Sigmoid colon (tissue), 7 donors: Measurements from ENCODE around the gene UBQLN4. TPM values are rescaled to one million over a fixed set of nuclear protein-coding genes. Genes with fewer than 3 reads are reported as not detected.

Experiments used
- DNase-seq: peaks from one replicate; pipeline ENCODE4 v3.0.0-alpha.2; 2019
- H3K27ac ChIP-seq, 4 donors: fragments of 200-600 bp; sonication (generic); one replicate each; pipeline ENCODE4 v1.5.1; 2016 to 2019; ENCODE audit warnings: mild to moderate bottlenecking in 1 of 4
- H3K27me3 ChIP-seq, 3 donors: fragments of 200-600 bp; sonication (generic); one replicate each; pipeline ENCODE4 v1.5.1; 2019; ENCODE audit warnings: mild to moderate bottlenecking in 1 of 3
- H3K36me3 ChIP-seq, 4 donors: fragments of 200-600 bp; sonication (generic); one replicate each; pipeline ENCODE4 v1.5.1; 2016 to 2019
- H3K4me1 ChIP-seq, 4 donors: fragments of 200-600 bp; sonication (generic); one replicate each; pipeline ENCODE4 v1.5.1; 2017 to 2019
- H3K4me3 ChIP-seq, 4 donors: fragments of 200-600 bp; sonication (generic); one replicate each; pipeline ENCODE4 v1.5.1; 2017 to 2019; ENCODE audit warnings: mild to moderate bottlenecking in 2 of 4, moderate library complexity in 1 of 4
- H3K9me3 ChIP-seq, 4 donors: fragments of 200-600 bp in 3 of 4; sonication (generic) in 3 of 4; one replicate each; pipeline versions ENCODE4 v1.5.1 to v1.6.1; 2013 to 2019
- CTCF ChIP-seq, 4 experiments: fragments of 450-650 bp in 3 of 4; fragments of 200-600 bp in 1 of 4; IDR thresholded peaks; one replicate each; pipeline ENCODE4 v1.5.1; 2016 to 2019; ENCODE audit warnings: antibody characterized with exemption in 4 of 4, mild to moderate bottlenecking in 3 of 4, moderate library complexity in 2 of 4
- EP300 ChIP-seq, 4 donors: sonication (generic); formaldehyde crosslinking; IDR thresholded peaks; one replicate each; pipeline ENCODE4 v1.6.1; 2017; ENCODE audit warnings: antibody characterized with exemption in 4 of 4
- POLR2A ChIP-seq, 2 donors: fragments of 450-650 bp; IDR thresholded peaks; one replicate each; pipeline ENCODE4 v1.6.1; 2016; ENCODE audit warnings: antibody characterized with exemption in 2 of 2, mild to moderate bottlenecking in 2 of 2, moderate library complexity in 2 of 2
- POLR2AphosphoS5 ChIP-seq, 4 donors: sonication (generic); formaldehyde crosslinking; IDR thresholded peaks; one replicate each; pipeline ENCODE4 v1.6.1; 2017; ENCODE audit warnings: antibody characterized with exemption in 4 of 4
- whole genome bisulfite sequencing, 2 donors: extraction: QIAGEN DNeasy Blood & Tissue Kit; methylation state at CpG; one replicate each; pipeline ENCODE4 v1.1.7; 2013; 5-methylcytosine and 5-hydroxymethylcytosine counted together
- intact Hi-C: fragments of 100-400 bp; cut with DNase I; formaldehyde crosslinking; loops from one replicate; pipeline ENCODE4 v1.15.1; 2023
- polyA plus RNA-seq, 3 donors: library from polyadenylated mRNA; stranded (reverse); fragments of 200-250 nt; gene quantifications; one replicate each; pipeline ENCODE4 v1.2.3, GENCODE V29; 2013
- total RNA-seq, 4 donors: library from RNA; depleted of rRNA; stranded (reverse); fragments of >200 nt; gene quantifications; one replicate each; pipeline ENCODE4 v1.1.0, GENCODE V29; 2016
- donor health status: healthy with polysubstance abuse.
- donor health status: Bipolar disorder and iron deficiency.
- donor health status: healthy.

Gene UBQLN4
- total and polyA plus RNA-seq, 7 donors = 11.4 to 23.6 (median 19.1) TPM

GRCh38 chr1:156070548-156070947 lies 16.9 kb upstream of the UBQLN4 start:
- TF ChIP-seq POLR2A (IDR thresholded peaks at IDR 0.05) (no peak), POLR2AphosphoS5 (IDR thresholded peaks at IDR 0.05) (no peak), EP300 (IDR thresholded peaks at IDR 0.05) (no peak), CTCF (IDR thresholded peaks at IDR 0.05) (no peak)
- H3K4me3 ChIP-seq = no peak overlapping the region
- intact Hi-C loops = no loop called here
- 69 to 74% methylated on average over 4 of the region's 4 CpGs for WGBS, 2 donors
- no peak overlapping the region for H3K27ac ChIP-seq
- H3K9me3 ChIP-seq = no peaks in the 10 kb centered on the region
- DNase-seq = no peak
- peaks cover 0 to 7% (median 0%) of the 10 kb centered on the region in 4 donors for H3K4me1 ChIP-seq
- H3K27me3 ChIP-seq = peaks cover 0 to 13% (median 0%) of the 10 kb centered on the region in 3 donors
- no peaks in the 10 kb centered on the region for H3K36me3 ChIP-seq

- Histone ChIP-seq H3K9me3 (no peaks in the 10 kb centered on the region), H3K27me3 (peaks cover 0 to 13% (median 0%) of the 10 kb centered on the region in 3 donors), H3K27ac (no peak overlapping the region), H3K4me1 (no peaks in the 10 kb centered on the region), H3K4me3 (no peak overlapping the region), H3K36me3 (no peaks in the 10 kb centered on the region)
- intact Hi-C loops = no loop called here
- TF ChIP-seq POLR2A (IDR thresholded peaks at IDR 0.05) (no peak), CTCF (IDR thresholded peaks at IDR 0.05) (no peak), POLR2AphosphoS5 (IDR thresholded peaks at IDR 0.05) (no peak), EP300 (IDR thresholded peaks at IDR 0.05) (no peak)
- DNase-seq = no peak
- WGBS, 2 donors = 85 to 88% methylated on average over 3 of the region's 3 CpGs
Measured at GRCh38 chr1:156069490-156070455, 16.2 kb upstream of the UBQLN4 start.

- no peak overlapping the region for H3K27ac ChIP-seq
- H3K9me3 ChIP-seq = no peaks in the 10 kb centered on the region
Measured at GRCh38 chr1:156067262-156067661, 13.7 kb upstream of the UBQLN4 start.

GRCh38 chr1:156065871-156066270 lies 12.3 kb upstream of the UBQLN4 start:
- 76 to 87% methylated on average over 16 of the region's 16 CpGs for WGBS, 2 donors
- no peaks in the 10 kb centered on the region for H3K4me1 ChIP-seq
- no peak overlapping the region for H3K27ac ChIP-seq
- TF ChIP-seq POLR2A (IDR thresholded peaks at IDR 0.05) = no peak
- TF ChIP-seq EP300 (IDR thresholded peaks at IDR 0.05) = no peak
- no peak for TF ChIP-seq POLR2AphosphoS5 (IDR thresholded peaks at IDR 0.05)
- TF ChIP-seq CTCF (IDR thresholded peaks at IDR 0.05) = no peak
- no peak for DNase-seq
- intact Hi-C loops = no loop called here
- H3K4me3 ChIP-seq = no peak overlapping the region
- H3K27me3 ChIP-seq = peaks cover 0 to 5% (median 0%) of the 10 kb centered on the region in 3 donors
- H3K9me3 ChIP-seq = no peaks in the 10 kb centered on the region
- no peaks in the 10 kb centered on the region for H3K36me3 ChIP-seq

More at GRCh38 chr1:156067262-156067661, 13.7 kb upstream of the UBQLN4 start:
- TF ChIP-seq POLR2A (IDR thresholded peaks at IDR 0.05) = no peak
- TF ChIP-seq EP300 (IDR thresholded peaks at IDR 0.05) = no peak
- TF ChIP-seq CTCF (IDR thresholded peaks at IDR 0.05) = no peak
- no peak for TF ChIP-seq POLR2AphosphoS5 (IDR thresholded peaks at IDR 0.05)
- intact Hi-C loops = no loop called here
- no peaks in the 10 kb centered on the region for H3K36me3 ChIP-seq
- peaks cover 0 to 13% (median 0%) of the 10 kb centered on the region in 3 donors for H3K27me3 ChIP-seq
- H3K4me1 ChIP-seq = no peaks in the 10 kb centered on the region
- DNase-seq = no peak
- H3K4me3 ChIP-seq = no peak overlapping the region
- WGBS, 2 donors = 77 to 82% methylated on average over 2 of the region's 2 CpGs
